HG03442 (cell line): ENCODE results near the gene MCM3.

Experiments
- ATAC-seq: cut with Tn5 transposase; IDR thresholded peaks from one replicate; pipeline ENCODE4 v1.9.1; 2021; ENCODE audit warnings: mild to moderate bottlenecking, moderate library complexity; ENCODE audit not compliant: unreplicated experiment

MCM3 gene

DNA sequence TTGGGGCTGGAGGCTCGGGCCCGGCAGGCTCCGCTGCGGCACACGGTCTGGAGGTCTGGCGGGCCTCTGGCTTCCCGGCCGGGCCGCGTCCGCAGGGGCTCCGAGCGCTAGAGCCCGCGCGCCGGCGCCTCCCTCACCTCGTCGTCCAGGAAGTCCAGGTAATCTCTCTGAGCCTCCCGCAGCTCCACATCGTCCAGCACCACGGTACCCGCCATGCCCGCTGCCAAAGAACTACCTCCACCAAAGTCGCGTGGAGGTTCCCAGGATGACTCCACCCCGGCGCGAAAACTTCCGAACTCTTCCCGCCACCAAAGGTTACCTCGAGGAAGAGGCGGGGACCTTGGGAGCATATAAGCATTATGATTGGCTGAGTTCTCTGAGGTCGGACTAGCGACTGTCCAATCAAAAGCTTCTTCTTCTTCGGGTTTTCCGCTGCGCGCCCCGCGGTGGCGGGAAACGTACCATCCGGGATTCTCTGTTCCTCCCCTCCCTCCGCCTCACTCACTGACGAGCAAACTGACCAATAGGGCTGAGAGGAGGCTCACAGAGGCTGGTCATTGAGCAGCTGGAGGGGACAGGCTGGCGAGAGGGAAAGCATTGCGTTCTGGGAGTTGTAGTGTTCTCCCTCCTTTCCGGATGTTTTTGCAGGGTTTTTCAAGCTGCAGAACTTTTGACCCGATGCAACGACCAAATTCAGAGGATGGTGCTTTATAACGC lies at the start of gene MCM3:
Gene MCM3, minus strand, starts transcription at position 283 of the 717 bp plus-strand sequence. Its CDS starts 68 bp downstream, at position 215.
- ATAC-seq: peak; percentile 98

DNA sequence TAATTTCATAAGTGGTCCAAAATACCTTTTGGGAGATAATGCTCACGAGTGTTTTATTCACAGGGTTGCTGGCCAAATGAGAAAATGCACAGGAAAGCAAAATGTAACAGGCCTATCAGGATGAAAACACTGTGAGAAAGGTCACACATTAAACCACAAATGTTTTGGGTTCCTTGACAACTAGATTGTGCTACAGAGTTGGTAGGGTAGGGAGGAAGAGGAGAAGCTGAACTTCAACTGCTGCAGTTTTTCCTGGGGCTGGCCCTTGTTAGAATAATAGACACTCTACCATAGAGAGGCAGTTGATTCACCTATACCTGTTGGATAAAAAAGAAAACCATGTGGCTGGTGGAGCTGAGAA lies 49.3 kb upstream of the MCM3 start:
- ATAC-seq: peak; percentile 49

DNA sequence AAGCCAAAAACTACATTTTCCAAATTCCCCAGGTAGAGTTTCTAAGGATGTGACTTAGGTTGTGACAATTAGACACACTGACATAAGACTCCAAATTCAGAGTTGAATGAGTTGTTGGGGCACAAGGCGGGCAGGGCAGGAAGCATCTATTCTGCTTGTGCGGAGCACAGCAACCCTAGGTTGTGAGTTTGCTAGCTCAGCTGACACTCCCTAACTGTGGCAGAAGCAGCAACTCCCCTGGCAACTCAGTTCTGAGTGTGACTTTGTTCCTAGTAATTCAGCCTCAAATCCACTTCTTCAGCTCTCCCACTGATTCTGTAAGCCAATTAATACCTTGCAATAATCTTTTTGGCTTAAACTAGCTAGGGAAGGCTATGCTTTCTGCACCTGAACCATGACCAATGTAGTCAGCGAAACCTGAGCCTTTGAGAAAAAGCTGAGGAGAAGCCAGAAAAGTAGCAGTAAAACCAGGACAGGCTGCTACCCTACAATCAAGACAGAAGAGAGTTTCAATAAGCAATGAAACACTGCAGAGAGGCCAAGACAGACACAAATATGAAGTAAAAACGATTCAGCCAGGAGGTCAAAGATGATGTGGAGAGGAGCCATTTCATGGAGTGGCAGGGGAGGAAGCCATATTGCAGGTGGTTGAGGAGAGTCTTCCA lies 47.4 kb upstream of the MCM3 start:
- no peak for ATAC-seq

DNA sequence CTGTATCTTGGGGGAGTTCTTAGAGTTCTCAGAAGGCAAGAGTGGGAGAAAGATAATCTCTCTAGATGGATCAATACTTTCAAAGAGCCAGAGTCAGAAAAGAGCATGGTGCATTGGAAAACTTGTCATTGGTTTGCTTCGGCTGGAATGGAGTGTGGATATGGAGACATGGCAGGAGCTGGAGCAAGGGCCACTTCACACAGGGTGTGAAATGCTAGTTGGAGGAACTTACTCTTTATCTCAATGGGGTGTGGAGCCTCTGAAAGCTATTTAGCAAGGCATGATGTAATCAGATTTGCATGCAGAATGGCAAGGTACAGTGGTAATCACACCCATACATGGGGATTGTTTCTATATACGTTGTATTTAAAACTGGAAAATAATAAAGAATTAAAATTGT lies 45.9 kb upstream of the MCM3 start:
- no peak for ATAC-seq

DNA sequence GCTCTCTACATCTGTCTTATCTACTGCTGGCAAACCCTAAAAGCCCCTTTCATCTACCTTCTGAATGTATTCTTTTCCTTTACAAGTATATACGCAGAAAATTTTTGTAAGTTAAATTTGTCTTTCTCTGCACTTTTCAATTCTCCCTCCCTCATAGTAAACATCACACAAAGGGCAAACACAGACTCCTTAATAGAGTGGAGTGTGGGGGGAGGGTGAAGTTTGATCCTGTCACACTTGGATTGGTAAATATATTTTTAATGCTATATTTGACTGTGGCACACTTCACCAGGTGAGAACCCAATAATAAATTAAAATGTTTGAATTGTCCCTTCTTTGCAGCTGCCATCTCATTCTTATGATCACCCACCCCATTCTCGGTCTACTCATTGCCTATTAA lies 44.2 kb upstream of the MCM3 start:
- ATAC-seq: no peak

DNA sequence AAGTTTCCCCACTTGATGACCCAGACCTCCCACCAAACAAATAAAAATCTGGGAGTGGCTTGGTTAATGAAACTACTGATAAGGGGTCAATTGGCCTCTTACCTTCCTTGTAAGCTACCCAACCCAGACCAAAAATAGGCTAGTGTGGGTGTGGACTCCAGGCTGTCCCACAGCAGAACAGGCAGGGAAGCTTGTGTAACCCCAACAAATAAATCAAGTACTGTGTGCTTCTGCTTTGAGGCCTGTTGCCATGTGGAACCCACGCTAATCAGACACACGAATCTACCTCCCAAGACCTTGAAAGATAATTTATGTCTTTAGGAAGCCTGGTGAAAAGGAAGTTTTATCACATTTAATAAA lies 43.7 kb upstream of the MCM3 start:
- no peak for ATAC-seq

DNA sequence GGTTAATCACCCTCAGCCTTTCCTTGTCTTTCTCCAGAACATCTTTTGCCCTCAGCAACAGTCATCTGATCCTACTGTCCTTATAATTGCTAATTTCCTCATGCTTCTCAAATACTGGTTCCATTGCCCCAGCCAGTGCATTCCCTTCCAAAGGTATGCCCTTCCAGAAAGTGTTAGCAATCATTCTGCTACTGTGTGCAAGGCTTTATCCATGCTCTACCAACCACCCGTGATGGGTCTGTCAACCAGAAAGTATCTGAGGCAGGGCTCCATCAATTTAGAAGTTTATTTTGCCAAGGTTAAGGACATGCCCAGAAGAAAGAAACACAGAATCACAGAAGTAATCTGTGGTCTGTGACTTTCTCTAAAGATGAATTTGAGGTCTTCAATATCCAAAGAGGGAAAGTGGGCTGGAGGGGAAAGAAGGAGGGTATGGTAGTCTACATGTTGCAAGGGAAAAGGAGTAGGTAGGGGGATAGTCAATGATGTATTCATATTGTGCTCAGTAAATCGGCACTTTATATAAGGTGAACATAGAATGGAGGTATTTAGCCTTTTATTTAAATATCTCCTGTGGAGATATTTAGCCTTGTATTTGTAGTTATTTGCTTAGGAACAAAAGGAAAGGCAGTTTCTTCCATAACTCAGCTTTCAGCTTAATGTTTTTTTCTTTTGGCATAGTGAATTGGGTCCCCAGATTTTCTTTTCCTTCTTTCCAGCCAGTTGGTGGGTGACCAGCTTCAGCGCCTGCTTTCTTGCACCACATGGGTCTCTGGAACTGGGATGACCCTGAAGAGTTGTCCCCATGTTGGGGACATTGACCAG lies 42.2 kb upstream of the MCM3 start:
- ATAC-seq: no peak

DNA sequence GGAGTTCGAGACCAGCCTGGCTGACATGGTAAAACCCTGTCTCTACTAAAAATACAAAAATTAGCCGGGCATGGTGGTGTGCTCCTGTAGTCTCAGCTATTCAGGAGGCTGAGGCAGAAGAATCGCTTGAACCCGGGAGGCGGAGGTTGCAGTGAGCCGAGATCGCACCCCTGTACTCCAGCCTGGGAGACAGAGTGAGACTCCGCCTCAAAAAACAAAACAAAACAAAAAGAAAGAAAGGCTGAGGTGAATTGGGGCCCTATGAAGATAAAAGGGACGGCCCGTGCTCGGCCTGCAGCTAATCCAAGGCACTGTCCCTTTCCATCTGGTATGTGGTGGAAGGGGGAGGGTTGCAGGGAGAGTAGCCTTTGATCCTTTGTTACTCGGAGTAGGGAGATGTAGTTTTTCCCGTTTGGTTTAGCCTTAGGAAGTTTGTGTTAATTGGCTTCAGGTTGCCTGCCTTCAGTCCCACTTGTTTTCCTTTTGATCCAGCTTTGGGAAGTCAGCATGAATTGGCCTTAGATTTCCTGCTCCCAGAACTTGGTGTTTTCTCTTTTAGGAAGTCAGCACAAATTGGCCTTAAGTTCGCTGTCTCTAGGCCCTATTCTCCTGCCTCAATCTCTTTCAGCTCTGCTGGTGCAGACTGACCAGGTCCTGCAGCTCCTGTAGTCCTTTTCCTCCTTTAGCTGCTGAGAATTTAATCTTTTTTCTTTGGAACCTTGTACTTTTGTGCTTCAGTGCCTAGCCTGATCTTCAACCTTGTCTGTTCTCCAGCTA lies 41.3 kb upstream of the MCM3 start:
- no peak for ATAC-seq

DNA sequence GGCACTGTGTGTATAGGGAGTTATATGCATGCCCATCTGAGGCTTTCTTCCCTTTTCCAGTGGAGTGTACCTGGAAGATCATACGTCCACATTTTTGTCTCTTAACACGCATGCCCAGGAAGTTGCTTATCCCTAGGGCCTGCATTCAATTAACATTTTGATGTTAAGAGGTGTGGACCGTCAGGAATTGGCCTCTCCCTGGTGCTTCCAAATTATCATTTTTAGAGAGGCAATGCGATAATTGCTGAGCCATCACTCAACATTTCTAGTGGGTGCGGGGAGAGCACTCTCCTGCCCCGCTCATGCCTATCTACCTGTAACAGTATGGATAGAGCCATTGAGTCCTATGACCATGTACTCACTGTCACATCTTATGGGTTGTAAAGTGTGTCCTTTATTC lies 39.6 kb upstream of the MCM3 start:
- no peak for ATAC-seq

DNA sequence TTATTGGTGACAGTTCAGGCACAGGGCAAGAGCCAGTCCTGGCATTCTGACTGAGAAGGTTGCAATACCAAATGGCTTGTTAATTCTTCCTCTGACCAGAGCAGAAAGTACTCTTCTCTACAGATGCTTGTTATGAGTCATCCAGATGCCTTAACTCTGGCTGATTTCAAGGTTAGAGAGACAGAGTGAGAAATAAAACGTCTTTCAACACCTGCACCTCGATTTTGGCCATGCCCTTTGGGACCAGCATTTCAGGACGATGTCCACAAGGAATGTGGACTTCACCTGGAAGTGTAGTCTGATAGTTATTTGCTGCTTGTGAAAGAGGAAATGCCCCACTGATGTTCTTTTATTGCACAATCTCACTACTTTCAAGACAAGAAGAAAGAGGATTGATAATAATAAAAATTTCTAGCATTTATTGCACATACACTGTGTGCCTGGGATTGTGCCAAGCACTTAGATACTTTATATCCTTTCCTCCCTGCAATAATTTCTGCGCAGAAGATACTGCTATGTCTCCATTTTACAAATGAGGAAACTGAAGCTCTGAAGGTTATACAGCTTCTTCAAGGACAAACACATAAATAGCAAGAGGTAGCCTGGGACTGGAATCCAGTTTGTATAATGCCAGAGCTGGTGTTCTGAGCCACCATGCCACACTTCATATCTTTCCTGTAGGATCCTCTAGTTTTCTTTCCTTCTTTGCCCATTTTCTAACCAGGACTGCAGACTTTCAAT lies 33.5 kb upstream of the MCM3 start:
- peak; percentile 100 for ATAC-seq

DNA sequence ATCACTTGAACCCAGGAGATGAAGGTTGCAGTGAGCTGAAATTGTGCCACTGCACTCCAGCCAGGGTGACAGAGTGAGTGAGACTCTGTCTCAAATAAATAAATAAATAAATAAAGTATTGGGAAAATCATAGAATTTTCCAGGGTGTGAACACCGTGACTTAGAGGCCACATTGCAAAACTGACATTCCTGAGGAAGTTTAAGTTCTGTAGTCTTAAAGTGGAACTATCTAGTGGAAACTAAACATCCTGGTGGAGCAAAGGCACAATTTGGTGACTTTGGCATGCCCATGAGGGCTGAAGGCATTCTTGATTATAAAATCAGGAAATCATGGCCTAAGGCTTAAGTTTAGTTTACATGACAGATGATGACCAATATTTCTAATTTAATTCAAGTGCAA lies 32.7 kb upstream of the MCM3 start:
- no peak for ATAC-seq

DNA sequence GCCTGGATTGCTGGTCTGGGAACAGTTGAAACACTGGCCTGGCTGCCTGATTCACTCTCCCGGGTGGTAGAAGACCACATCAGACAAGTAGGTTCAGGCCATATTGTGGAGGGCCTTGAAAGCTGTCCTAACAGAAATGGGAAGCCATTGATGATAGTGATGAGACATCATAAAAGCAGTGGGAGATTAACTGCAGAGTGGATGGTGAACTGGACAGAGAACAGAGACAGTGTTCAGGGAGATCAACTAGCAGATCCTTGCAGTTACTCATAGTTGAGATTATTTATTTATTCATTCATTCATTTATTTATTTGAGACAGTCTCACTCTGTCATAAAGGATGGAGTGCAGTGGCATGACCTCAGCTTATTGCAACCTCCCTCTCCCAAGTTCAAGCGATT lies 30.2 kb upstream of the MCM3 start:
- ATAC-seq: no peak

DNA sequence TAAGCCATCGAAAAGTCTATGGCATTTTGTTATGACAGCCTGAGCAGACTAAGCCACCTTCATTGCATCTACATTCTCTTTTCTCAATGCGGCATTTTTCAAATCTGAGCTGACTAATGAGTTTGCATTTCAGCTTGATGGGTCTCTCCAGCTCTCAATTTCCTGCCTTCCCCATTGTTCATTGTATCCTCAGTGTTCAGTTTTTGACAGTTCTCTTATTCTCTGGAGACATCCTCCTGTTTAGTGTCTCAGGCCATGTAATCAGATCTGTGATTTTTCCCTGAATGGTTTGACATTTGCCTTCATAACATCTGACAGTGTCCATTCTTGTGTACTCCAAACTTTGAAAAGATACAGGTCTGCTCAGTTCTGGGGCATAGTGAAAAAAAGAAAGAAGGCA lies 27.9 kb upstream of the MCM3 start:
- ATAC-seq: no peak

DNA sequence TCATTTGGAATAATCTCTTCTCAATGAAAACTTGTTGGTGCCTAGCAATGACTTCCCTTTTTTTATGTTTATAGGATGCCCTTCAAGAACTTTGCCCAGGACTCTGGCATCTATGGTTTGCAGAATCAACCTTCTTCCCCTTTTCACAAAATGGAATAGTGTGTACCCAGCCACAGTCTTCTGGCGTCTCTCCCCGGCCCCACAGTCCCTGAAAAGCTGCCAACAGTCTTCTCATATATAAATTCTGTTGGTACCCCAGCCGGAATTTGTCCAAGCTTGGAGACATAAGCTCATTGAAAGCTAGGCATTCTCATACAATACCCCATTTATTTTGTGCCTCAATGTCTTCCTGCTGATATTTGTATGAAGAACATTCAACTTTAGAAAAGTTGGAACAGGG lies 26.4 kb upstream of the MCM3 start:
- ATAC-seq: no peak

DNA sequence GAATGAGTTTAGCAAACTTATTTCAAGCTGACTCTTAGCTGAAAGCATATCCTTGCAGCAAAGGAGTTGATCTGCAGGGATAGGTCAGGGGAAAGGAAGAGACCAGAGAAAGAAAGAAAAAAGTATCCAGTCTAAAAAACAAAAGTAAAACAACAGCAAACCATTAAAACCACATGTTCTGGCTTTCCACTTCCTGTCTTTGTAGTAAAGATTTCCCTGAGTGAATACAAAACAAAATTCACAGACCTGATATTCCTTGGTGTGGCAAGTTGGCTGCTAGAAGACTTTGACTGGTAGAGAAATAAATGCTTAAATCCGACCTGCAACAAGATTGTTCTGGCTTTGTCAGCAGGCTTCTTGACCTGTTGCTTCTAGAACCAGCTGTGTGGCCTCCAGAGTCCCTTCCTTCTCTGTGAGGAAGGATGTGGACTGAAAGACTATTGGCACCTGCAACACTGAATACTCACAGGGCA lies 23.4 kb upstream of the MCM3 start:
- no peak for ATAC-seq

DNA sequence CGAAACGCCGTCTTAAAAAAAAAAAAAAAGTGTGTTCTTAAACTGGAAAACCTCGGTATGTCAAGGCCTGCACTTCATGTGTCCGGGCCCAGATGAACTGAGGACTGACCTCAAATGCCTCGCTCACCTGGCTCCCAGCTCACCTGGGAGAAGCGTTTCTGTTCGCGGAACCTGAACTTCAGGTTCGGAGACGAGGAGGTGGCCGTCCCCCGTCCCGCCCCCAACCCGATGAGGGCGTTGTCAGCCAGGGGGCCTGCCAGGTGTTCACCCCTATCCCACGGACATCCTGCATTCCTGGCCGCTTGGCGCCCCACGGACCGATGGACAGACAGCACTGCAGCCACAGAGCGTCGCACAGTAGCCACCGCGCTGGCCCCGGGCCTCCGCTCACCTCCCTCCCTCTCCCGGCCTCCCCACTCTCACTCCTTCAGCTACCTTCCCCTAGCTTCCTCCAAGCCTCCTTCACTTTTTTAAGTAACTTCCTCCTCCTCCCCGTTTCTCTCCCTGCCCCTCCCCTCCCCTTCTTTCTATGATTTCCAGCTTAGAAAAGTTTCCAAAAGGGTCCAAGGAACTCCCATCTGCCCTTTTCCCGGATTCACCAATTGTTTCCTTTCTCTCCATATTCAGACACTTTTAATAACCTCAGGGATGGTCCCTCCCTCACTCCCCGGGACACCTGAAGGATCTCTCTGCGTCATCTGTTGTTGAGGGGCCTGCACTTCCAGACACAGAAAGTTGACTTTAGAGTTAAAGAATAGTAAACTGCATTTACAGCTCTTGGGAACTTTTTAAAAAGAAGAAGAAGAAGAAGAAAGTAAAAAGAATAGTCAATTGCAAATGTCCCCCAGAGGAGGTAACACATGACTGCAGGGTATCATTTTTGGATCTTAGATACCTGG lies 22.7 kb upstream of the MCM3 start:
- no peak for ATAC-seq

DNA sequence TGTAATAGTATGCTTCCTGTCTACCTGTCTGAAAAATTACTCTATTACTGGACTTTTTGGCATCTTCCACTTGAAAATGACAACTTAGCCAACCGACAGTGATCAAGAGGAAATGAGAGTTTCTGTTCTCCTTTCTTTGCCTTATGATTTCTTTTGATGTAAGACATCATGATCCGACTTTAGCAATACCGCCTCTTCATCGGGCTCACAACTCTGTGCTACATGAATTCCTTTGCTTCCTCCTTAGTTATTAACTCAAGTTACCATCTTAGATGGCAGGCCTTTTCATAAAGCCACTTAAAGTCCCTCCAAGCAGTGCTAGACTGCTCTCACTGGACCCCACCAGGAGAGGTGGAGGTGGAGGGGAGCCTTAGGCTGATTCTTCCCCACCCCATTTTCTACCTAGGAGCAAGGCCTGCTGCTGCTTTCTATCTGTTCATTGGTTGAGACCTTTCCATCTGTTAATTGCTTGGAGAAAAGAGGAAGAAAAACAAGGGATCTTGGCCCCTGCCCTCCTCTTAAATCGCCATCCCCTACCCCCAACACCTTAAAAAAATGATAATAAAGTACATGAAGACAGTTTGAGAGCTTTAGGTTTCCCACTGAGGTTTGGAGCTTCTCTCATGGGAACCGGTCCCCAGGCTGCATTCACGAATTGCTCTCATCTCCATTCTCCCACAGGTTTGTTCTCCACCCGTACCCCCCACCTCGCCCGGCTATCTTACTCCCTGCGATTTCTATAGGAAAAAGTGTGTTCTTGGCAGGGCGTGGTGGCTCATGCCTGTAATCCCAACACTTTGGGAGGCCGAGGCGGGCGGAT lies 21.6 kb upstream of the MCM3 start:
- peak; percentile 64 for ATAC-seq

DNA sequence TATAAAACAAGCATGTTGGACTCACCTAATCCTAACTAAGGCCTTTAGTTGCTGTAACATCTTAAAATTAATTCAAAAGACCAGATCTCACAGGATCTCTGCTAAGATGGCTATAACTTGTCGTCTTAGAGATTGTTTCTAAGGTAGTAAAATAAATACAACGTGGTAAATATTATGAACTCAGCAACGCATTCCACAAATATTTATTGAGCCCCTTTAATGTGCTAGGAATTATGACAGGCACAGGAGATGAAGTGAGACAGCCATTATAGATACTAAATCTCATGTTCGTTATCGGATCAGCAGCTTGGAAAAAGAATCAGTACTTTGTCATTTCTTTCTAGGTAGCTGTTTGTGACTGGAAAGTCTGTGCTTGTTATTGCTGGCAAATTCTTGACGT lies 20.9 kb upstream of the MCM3 start:
- peak; percentile 11 for ATAC-seq

DNA sequence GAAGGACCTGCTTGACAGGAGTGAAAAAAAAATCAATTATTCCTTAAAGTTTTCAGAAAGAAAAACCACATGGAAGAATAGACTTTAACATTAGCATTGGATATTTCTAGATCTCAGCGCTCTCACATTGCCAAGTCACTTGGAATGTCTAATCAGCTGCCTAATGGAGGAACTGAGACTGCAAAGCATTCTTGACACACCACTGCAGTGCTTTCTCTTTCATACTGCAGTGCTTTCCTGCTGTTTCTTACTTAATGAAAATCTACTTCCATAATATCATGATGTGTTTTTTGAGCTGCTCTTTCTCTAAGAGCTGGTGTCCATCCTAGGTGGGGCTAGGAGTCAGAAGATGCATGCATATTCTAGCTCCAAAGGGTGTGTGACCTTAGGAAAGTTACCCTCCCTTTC lies 20.4 kb upstream of the MCM3 start:
- peak; percentile 57 for ATAC-seq
